A673 (cell line): Measurements from ENCODE around the gene PATE4. TPM values are rescaled to one million over a fixed set of nuclear protein-coding genes. Genes with fewer than 3 reads are reported as not detected.

Source experiments
- BruUV-seq: library from RNA; stranded (reverse); fragments of 400-500 nt; replicated peaks from 2 replicates; lab custom pipeline; 2021; lab: Mats Ljungman, UMichigan
- CTCF ChIA-PET: fragments of 300-600 bp; sonication (Branson Sonifier 250); formaldehyde crosslinking; loops from one replicate; lab custom pipeline; 2022; ENCODE audit warnings: antibody characterized with exemption; lab: Charles Lee
- POLR2A ChIA-PET: fragments of 300-600 bp; sonication (Branson Sonifier 250); formaldehyde crosslinking; loops from one replicate; lab custom pipeline; 2022; ENCODE audit warnings: antibody characterized with exemption; ENCODE audit not compliant: low non-redundant PET; lab: Charles Lee
- DNase-seq: peaks from one replicate; pipeline ENCODE4 v3.0.0-alpha.2; 2015; ENCODE audit warnings: low spot score
- H3K27ac ChIP-seq: fragments of 200-600 bp; sonication (generic); 2 replicates; pipeline ENCODE4 v1.5.1; 2016; ENCODE audit warnings: mixed run types, low read depth, mild to moderate bottlenecking, mixed read lengths, antibody characterized with exemption, low read length; ENCODE audit not compliant: poor library complexity, severe bottlenecking
- H3K27me3 ChIP-seq: fragments of 200-600 bp; sonication (generic); replicated peaks from 2 replicates; pipeline ENCODE4 v1.6.1; 2017; ENCODE audit warnings: mixed run types, low read depth, mild to moderate bottlenecking, mixed read lengths, antibody characterized with exemption, low read length; ENCODE audit not compliant: insufficient read depth, poor library complexity
- H3K36me3 ChIP-seq: fragments of 200-600 bp; sonication (generic); 2 replicates; pipeline ENCODE4 v1.6.1; 2016; ENCODE audit warnings: mixed run types, mild to moderate bottlenecking, mixed read lengths, antibody characterized with exemption, low read length; ENCODE audit not compliant: insufficient read depth, poor library complexity, severe bottlenecking
- H3K4me1 ChIP-seq: fragments of 200-600 bp; sonication (generic); 2 replicates; pipeline ENCODE4 v1.6.1; 2017; ENCODE audit warnings: mixed run types, mild to moderate bottlenecking, mixed read lengths, antibody characterized with exemption, low read length; ENCODE audit not compliant: insufficient read depth, poor library complexity, severe bottlenecking
- H3K4me3 ChIP-seq: fragments of 200-600 bp; sonication (generic); 2 replicates; pipeline ENCODE4 v1.5.1; 2016; ENCODE audit warnings: low read depth, mixed run types, mild to moderate bottlenecking, mixed read lengths, low read length; ENCODE audit not compliant: poor library complexity, severe bottlenecking
- H3K9me3 ChIP-seq: fragments of 200-600 bp; sonication (generic); 2 replicates; pipeline ENCODE4 v1.6.1; 2016; ENCODE audit warnings: mixed run types, low read depth, mild to moderate bottlenecking, mixed read lengths, antibody characterized with exemption, low read length; ENCODE audit not compliant: poor library complexity, severe bottlenecking
- EZH2 ChIP-seq: fragments of 200-600 bp; sonication (generic); IDR thresholded peaks from 2 replicates; pipeline ENCODE4 v1.6.1; 2017; ENCODE audit warnings: borderline replicate concordance, low read depth, mild to moderate bottlenecking, mixed read lengths, antibody characterized with exemption, low read length; ENCODE audit not compliant: poor library complexity, severe bottlenecking
- intact Hi-C: fragments of 100-400 bp; cut with micrococcal nuclease; formaldehyde crosslinking; loops from one replicate; pipeline ENCODE4 v1.10.0; 2022; ENCODE audit not compliant: unreplicated experiment
- total RNA-seq: library from RNA; stranded (reverse); gene quantifications from 2 replicates; pipeline ENCODE4 v1.2.3, GENCODE V29; 2021
- TF ChIP-seq, protein P1 (sequence below): fragments of 300-800, 200-600 bp; sonication (generic); conservative IDR thresholded peaks from 2 replicates; pipeline ENCODE4 v1.5.1; 2017; ENCODE audit warnings: low read depth, mild to moderate bottlenecking, antibody characterized with exemption, low read length, moderate library complexity, mixed read lengths

The PATE4 gene
- total RNA-seq, 1 experiment from 2014 or later, result not detected

GRCh38 chr11:125883375-125883774 is 50.3 kb downstream of the PATE4 start:
- H3K27ac ChIP-seq, result no peak overlapping the region
- no peaks in the 10 kb centered on the region for H3K27me3 ChIP-seq
- intact Hi-C loops, result loop anchor here (10.0 kb wide), 1 partner anchor 319 kb away; the partner anchor contains the start of gene EI24
- BruUV-seq, result no TSS peak
- no peaks in the 10 kb centered on the region for H3K36me3 ChIP-seq
- H3K4me1 ChIP-seq, result no peaks in the 10 kb centered on the region
- ChIA-PET POLR2A (no interaction called here), CTCF (interaction anchor here (0.7 kb wide), 1 partner anchor 151 kb away, joined by 3 read pairs; no protein-coding TSS in a partner anchor)
- H3K4me3 ChIP-seq, result no peak overlapping the region
- DNase-seq, result no peak
- TF ChIP-seq EZH2, result no peak
- TF ChIP-seq, protein P1, sequence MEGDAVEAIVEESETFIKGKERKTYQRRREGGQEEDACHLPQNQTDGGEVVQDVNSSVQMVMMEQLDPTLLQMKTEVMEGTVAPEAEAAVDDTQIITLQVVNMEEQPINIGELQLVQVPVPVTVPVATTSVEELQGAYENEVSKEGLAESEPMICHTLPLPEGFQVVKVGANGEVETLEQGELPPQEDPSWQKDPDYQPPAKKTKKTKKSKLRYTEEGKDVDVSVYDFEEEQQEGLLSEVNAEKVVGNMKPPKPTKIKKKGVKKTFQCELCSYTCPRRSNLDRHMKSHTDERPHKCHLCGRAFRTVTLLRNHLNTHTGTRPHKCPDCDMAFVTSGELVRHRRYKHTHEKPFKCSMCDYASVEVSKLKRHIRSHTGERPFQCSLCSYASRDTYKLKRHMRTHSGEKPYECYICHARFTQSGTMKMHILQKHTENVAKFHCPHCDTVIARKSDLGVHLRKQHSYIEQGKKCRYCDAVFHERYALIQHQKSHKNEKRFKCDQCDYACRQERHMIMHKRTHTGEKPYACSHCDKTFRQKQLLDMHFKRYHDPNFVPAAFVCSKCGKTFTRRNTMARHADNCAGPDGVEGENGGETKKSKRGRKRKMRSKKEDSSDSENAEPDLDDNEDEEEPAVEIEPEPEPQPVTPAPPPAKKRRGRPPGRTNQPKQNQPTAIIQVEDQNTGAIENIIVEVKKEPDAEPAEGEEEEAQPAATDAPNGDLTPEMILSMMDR, result no peak
- no peaks in the 10 kb centered on the region for H3K9me3 ChIP-seq

GRCh38 chr11:125886997-125887372 is 53.9 kb downstream of the PATE4 start:
- ChIA-PET POLR2A (interaction anchor here (0.6 kb wide), 1 partner anchor 455 kb away, joined by 3 read pairs; no protein-coding TSS in a partner anchor), CTCF (interaction anchor here (0.6 kb wide), 1 partner anchor 294 kb away, joined by 5 read pairs; the partner anchor contains the start of gene STT3A)
- Histone ChIP-seq H3K36me3 (peaks cover 5% of the 10 kb centered on the region), H3K9me3 (no peaks in the 10 kb centered on the region), H3K4me3 (peak overlapping the region; percentile 84), H3K4me1 (peaks cover 12% of the 10 kb centered on the region), H3K27me3 (no peaks in the 10 kb centered on the region), H3K27ac (no peak overlapping the region)
- no TSS peak for BruUV-seq
- intact Hi-C loops, result loop anchor here (1.0 to 10.0 kb wide), 2 partner anchors 261 to 322 kb away; partner anchors contain the start of gene EI24
- TF ChIP-seq, protein P1, result no peak
- no peak for TF ChIP-seq EZH2
- DNase-seq, result peak; percentile 12

DNA sequence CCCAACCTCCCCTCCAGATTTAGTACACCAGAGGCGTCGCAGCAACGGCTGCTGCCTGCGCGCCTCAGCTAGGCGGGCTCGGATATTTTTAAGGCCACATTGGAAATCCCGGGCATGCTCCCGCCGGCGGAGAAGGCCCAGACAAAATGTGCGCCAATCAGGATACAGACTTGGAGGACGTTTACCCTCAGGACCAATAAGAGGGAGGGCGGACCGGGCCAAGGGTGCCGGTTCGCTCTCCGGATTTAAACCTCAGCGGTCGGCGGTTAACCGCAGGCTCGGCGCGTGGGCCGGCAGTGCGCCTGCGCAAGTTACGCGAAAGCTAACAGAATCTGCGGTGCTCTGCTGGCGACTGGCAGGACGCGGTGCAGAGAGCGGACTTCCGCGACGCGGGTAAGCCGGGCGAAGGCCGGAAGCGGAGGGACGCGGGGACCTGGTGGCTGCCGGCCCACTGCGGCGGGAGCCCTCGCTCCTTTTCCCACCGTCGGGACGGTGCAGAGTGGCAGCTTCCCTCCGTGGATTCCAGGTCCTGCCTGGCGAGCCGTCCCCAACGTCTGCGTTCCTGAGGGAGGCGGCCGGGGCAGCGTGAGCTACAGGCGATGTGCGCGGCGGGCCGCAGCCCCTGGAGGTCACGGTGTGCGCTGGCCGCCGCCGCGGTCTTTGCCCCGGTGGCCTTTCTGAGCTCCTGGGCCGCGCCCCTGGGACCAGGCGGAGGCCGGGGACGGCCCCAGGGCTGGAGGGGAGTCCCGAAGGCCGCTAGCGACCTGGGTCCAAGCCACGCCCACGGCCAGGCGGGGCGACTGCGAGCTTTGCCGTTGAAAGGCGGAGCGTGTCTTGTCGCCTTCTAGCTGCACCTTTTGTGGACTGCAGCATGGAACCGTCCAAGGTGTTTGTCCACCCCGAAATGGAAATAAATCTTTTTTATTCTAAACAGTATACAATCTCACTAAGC is 54.5 kb downstream of the PATE4 start, which contains the start of gene HYLS1:
Gene HYLS1, plus strand, starts transcription at position 296 of the 952 bp plus-strand sequence. CDS start 11,701 bp downstream, outside the sequence.
- Histone ChIP-seq H3K36me3 (peaks cover 10% of the 10 kb centered on the region), H3K27me3 (no peaks in the 10 kb centered on the region), H3K4me3 (peak within 1 kb of the TSS; percentile 84), H3K9me3 (no peaks in the 10 kb centered on the region), H3K27ac (peak within 1 kb of the TSS; percentile 91), H3K4me1 (peaks cover 12% of the 10 kb centered on the region)
- ChIA-PET POLR2A (interaction anchor here (0.6 to 1.0 kb wide), 4 partner anchors 9 to 454 kb away, joined by 3 to 16 read pairs (median 5); partner anchors contain the start of gene PUS3), CTCF (interaction anchor here (0.6 to 1.1 kb wide), 3 partner anchors 13 to 295 kb away, joined by 3 to 5 read pairs (median 4); partner anchors contain the start of gene STT3A)
- TF ChIP-seq, protein P1, result 0 out of 2 replicates have a peak, but pooled peaks have one; percentile 26
- no peak for TF ChIP-seq EZH2
- intact Hi-C loops, result loop anchor here (1.0 to 10.0 kb wide), 2 partner anchors 261 to 323 kb away; partner anchors contain the start of gene EI24
- DNase-seq, result peak; percentile 96
- BruUV-seq, result no TSS peak
